ENCODE data around the gene CAB39L.
A peak's percentile ranks its signal among the peaks of the same experiment; 100 is the strongest.
"Not testable (repeated sequence)": the region's sequence is repeated elsewhere in the genome, so short reads cannot be mapped to it uniquely, and the experiment has no call there.

Gene CAB39L

DNA sequence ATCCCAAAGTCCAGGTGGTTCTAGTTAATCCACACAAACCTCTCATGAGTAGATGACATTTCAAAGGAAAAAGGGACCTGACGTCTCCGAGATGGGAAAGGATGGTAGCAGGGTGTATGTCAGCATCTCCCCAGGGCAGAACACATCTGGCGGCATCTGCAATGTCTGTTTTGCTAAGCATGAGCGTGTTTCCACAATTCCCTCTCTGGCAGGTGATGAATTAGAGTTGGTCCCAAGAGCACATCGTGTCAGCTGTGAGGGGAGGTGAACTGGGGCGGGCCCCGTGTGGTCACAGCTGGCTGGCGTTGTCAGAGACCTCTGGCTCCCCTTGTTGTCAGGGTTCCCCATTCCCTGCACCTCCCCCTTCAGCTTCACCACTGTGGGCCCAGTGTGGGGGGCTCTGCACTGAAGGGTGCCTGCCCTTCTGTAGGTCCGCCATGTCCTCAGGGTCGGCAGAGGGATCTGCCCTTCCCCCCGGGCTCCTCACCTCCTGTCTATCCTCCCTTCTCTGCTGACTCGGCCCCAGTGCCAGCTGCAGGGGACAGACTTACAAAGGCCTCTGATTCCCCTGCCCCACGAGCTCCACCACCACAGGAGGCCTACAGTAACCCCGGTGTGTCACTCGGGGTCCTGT lies 138.0 kb downstream of the CAB39L start:
- no peak for DNase-seq

DNA sequence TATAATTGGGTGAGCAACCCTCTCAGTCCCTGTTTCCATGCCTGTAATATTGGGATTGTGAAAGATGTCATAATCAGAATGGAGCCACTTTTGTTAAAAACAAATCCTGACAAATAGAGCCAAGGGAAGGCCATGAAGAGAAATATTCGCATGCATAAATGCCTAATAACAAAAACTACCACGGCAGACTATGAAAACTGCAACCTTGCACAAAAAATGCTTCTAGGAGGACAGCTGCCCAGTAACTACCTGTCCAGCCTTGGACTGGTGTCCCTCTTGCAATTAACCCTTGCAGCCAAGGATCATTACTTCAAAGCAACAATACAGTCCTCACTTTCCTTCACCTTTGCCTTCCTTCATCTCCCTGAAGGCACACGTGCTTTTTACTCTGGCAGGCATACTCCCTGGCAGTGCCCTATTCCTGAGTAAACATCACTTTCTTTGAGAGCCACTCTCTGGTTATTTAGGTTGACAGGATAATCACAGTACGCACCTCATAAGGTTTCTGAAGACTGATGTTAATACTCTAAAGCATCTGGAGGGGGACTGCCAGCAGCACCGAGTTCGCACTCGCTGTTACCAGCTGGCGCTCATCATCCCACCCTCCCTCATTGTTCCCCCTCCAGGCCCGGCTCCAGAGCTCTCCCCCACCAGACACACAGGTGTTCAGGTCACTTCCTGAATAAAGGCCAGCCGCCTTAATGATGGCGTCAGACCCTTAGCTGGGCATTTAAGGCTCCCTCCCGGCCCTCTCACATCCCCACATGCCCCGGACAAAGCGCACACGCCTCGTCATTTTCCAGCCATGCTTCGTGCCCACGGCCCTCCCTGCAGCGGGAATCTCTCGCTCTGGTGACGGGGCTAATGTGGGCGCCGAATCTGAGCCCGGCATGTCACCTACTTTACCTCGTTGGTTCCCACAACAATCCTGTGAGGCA lies 138.8 kb downstream of the CAB39L start:
- no peak for DNase-seq

DNA sequence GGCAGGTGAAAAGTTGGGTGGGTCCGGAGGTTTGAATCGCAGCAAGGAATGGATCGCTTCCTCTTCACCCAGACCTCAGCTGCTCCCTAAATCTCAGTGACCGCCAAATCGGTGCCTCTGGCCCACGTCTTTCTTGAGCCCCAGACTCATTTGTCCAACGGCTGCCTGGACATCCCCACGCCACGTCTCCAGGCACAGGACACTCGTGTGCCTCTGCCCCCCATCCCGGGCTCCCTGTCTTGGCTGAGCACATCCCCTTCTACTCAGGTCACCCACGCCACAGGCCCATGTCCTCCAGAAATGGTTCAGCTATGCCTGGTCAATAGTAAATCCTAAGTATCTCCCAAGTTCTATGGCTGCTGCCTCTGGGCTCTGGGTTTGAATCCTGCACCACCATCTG lies 139.5 kb downstream of the CAB39L start:
- DNase-seq, result no peak

DNA sequence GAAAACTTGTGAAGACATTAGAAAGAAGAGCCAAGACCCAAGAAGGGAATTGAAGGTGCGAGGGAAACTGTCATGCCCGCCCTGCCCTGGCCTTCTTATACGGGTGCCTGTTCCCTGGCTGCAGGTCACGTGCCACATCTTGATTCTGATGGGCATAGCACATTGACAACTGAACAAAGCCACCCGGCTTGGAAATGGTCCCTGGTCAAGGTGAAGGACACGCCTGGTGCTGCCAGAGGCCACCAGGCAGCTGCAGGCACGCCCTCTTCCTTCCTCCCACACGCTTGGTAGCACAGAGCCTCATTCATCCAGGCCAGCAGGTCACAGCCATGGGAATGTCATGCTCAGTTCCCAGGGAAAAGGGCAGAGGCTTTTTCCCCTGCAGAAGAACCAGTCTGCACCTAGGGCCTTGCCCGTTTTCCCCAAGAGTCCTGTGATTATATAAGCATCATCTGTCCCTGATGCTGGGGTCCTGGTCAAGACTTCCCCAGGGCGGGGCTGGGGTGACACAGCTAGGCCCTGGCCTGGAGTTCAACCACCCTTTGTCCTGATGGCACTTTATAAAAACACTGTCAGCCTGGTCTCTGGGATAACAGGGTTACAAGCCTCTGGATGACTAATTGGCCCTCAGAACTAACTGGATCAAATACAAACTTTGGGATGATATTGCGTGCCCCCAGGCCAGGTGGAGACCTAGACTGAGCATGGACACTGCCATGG lies 140.2 kb downstream of the CAB39L start:
- no peak for DNase-seq

DNA sequence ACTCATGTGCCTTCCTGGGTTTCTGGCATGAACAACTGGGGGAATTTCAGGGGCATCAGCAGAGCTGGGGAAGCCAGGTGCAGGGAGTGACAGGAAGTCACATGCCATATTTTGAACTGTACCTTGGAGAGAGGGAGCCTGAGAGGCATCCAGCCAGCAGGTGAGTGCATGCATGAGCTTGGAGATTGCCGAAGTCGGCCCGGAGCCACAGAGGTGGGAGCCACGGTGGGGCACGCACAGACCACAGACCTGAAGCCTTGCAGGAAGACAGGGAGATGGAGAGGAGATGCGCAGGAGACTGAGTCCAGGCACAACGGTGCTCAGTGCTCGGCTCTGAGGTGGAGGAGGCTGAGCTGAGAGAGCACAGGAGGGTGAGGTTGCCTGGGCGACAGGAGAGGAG lies 141.0 kb downstream of the CAB39L start:
- no peak for DNase-seq

DNA sequence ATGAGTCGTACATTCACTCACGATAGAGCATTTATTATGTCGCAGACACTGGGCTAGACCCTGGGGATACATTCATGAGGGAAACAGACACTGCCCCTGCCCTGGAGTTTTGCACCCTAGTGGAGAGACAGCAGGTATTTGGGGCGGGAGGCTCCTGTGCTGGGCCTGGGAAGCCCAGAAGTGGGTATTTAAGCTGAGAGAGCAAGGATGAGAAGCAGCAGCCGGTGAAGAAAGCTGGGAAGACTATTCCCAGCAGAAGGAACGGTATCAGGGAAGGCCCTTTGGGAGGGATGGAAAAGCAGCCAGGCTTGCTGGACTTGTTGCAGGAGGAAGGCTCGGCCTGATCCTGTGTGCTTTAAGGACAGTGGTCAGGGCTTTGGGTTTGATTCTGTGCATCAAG lies 141.6 kb downstream of the CAB39L start:
- no peak for DNase-seq

DNA sequence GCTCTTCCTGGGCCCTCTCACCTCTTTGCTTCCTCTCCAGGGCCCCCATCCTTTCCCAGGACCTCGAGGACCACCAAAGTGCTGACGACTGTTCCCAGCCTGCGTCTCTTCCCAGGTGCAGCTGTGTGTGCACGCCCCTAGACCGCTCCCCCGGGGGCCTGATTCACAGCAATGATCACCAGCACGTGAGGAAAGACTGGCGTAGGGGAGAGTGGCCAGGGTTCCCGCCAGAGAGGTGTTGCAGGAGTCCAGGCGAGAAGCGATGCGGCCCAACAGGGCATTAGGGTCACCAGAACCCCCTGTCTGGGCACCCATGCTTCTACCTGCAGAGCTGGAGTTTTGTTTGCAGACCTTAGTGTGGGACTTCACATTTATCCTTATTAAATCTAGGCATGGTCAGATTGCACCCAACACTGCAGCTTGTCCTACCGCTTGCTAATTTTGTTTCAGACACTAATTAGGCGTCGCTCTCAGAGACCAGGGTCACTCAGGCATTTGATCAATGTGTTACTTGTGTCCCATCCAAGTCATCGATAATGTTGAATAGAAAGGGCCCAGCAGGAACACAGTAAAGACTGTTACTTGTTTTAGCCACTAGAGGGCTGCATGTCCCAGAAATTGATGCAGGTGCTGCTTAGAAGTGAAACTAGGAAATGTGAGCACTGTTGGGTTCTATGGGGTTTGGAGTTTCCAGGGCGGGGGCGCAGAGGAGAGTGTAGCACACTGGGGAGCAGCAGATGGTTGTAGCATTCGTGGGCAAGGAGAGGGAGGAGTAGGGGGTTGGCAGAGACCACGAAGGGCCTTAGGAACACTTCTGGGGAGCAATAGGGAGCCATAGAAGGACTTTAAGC lies 142.9 kb downstream of the CAB39L start:
- peak; percentile 77 for DNase-seq

DNA sequence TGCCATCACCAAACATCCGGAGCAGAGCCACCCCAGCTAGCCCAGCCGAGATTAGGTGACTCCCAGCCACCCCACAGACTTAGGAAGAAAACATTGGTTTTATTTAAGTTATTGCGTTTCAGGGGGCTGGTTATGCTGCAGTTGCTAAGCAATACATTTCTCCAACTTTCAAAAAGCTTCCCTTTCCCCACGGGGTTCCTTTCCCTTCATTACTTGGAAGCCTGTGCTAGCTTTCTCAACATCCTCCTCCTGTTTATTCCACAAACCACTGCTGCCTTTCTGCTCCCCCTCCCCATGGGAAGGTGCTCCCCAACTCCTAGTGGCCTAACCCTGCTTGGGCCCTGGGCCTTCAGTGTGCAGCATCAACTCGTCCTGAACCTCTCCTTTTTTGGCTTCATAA lies 143.6 kb downstream of the CAB39L start:
- DNase-seq, result no peak

DNA sequence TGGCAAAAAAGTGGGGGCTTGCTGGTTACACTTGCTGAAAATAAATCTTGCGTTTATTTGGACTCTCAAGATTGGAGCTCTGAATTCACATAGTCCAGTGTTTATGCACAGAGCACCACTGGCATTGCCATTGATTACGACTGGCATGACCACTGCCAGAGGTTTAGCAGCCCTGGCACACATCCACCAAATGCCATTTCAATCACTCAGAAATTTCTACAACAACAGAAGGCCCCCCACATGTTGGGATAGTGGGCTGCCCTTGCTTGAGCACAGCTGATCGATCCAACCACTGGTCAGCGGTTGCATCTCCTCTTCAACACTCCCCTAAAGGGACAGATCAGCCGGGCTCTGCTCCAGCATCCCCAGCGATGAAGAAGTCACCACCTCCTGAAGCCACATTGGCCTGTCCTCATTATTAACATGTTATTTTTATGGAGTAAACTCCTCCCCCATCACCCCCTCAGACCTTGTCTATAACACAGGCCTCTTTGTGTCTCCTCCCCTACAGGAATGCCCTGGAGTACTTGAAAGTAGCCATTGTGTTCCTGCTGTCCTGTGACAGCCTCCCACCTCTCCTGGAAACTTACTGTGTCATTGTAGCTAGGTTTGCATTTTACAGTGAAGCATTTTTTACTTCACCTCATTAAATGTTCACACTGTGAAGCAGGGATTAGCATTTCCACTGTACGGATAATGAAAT lies 144.8 kb downstream of the CAB39L start:
- DNase-seq, result no peak

DNA sequence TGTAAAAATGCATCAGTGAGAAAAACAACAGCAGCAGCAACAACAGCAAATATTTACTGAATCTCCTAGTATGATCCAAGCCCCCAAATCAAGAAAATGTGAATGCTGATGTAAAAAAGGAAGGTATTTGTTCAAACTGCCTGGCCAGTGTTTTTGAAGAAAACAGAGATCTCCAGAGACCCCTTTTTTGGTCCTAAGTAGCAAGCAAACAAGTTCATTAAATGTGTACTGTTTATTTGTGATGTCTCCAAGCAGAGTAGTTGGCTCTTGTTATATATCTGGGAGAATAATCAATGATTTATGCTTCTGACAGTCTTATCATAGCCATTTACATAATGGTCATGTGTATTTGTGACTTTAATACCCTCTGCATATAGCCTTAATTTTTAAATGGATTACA lies 145.4 kb downstream of the CAB39L start:
- DNase-seq, result no peak

DNA sequence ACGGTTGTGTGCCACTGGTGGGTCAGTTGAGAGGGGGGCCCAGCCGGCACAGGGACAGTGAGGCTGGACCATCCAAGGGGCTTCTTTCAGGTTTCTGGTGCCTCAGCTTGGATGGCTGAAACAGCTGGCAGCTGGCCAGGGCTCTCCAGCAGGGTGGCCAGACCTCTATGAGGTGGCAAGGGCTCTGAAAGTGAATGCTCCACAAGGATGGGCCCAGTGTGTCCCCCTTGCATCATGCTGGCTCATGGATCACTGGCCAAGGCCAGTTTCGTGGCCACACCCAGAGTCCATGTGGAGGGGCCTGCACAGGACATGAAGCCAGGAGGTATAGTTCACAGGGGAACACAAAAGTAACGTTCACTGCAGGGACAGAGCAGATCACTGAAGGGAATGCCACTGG lies 146.5 kb downstream of the CAB39L start:
- no peak for DNase-seq

DNA sequence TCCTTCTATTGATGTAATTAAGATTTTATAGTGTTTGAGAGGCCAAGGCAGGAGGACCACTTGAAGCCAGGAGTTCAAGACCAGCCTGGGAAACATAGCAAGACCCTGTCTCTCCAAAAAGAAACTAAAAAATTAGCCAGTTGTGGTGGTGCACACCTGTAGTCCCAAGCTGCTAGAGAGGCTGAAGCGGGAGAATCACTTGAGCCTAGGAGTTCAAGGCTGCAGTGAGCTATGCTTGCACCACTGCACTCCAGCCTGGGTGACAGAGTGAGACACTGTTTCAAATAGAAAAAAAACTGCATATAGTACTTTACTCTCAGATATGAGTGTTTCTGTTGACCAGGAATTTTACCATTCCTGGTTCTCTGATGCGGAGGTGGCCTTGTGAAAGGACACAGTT lies 147.2 kb downstream of the CAB39L start:
- no peak for DNase-seq

DNA sequence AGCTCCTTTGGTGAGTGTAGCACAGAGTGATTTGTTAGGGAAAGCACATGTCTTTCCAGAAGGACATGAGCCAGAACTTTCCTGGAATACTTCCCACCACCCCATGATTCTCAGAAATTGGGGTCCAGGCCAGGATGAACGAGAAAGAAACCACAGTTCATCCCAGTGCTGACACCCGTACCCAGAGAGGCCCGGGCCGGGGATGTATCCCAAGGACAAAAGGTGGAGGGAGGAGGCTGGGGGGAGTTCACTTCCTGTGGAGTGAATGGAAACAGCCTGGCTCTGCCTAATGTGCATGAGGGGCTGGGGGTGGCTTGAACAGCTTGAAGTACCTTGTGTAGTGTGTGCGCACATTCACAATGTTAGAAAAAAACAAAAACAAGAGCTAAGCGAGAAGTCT lies 148.6 kb downstream of the CAB39L start:
- DNase-seq, result no peak

DNA sequence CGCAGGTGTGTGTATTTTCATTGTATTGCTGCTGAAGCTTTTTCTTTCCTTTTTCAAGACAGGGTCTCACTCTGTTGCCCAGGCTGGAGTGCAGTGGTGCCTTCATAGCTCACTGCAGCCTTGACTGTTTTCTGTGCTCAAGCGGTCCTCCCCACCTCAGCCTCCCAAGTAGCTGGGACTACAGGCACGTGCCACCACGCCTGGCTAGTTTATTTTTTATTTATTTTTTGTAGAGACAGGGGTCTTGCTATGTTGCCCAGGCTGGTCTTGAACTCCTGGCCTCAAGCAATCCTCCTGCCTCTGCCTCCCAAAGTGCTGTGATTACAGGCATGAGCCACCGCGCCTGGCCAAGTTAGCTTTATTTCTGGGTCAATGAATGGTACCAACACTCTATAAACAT lies 149.1 kb downstream of the CAB39L start:
- not testable (repeated sequence) for DNase-seq

DNA sequence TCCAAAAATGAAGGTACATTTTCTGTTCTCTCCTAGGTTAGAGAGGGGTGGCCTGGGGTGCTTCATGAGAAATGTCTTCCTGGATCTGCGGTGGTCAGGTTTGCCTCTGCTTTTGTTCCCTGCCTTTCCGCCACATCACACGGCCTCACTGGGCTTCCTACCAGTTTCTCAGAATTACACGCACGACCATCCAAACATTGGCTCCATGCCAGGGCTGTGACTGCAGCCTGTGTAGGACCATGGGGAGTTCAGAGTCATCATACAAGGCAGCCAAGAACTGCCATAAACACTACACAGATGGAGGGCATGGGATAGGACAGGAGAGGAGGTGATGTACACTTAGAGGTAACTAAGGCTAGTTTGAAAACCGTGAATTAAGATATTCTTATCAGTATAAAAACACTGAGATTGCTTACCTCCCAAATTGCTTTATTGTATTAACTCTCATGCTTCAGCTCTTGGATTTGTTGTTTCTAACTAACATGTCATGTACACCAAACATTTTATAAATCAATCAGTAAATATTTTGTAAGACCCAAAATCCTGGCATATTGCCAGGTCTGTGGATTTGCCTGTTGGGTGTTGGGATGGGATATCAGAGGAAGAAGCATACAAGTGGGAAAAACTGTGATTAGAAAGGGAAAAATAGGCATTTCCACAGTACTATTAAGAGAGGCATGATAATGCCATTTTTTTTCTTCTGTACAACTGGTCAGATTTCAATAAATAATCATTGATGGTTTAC lies 150.9 kb downstream of the CAB39L start:
- peak; percentile 59 for DNase-seq

DNA sequence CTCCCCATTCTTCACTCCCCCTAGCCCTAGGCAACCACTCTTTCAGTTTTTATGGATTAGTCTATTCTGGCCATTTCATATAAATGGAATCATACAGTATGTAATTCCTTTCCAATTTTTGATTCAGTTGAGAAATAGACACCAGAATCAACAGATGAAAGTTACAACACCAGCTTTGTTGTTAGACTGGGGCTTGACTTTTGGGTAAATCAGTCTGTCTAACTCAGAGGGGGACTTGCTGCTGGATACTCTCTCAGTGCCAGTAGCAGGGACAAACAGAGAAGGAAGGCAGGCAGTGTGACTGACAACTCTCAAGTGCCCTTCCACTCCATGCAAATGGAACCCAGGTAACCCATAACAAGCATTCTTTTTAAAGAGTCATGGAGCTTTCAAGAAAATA lies 155.4 kb downstream of the CAB39L start:
- DNase-seq, result no peak

DNA sequence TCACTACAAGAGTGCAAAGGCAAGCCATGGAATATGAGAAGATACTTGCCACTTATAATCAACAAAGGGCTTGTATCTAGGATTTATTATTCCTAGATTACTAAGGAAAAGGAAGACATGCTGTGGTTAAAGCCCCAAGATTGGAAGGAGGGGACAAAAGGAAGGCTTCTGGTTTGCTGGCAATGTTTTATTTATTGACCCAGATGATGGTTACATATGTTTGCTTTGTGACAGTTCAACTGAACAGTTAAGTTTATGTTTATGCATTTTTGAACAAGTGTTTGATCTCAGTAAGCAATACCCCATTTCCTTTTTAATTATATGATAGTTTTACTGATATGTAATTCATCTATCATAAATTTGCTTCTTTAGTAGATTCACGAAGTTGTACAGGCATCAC lies 155.9 kb downstream of the CAB39L start:
- DNase-seq, result no peak

DNA sequence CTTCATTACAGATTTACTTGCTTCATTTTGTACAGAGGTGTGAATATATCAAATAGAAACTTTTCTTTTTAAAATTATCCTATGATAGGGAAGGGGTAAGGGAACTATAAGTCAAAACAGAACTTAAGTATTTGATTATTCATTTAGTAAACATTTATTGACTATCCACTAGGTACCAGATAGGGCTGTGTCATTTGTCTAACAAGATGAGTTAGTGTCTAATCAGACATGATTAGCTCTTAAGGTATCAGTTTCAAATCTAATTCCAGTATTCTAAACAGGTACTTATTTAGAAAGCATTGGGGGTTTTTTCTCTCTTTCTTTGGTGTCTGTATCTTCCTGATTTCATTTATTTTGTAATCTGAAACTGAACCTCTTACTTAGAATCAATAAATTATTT lies 164.0 kb downstream of the CAB39L start:
- no peak for DNase-seq

DNA sequence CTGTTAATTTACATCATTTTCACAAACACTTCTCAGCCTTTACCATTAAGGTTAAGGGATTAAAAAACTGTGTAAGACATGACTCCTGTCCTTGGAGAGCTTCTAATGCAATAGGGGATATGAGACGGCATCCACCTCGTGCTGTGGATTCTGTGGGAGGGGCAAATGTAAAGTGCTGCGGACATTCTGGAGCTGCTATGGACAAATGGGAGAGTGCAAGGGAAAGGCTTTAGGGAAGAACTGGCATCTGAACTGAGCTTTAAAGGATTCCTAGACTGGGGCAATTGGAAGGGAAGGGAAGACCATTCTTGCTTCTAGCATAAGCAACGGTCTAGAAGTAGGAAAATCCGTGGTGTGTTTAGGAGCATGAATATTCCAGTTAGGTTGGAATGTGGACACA lies 164.8 kb downstream of the CAB39L start:
- DNase-seq, result no peak

DNA sequence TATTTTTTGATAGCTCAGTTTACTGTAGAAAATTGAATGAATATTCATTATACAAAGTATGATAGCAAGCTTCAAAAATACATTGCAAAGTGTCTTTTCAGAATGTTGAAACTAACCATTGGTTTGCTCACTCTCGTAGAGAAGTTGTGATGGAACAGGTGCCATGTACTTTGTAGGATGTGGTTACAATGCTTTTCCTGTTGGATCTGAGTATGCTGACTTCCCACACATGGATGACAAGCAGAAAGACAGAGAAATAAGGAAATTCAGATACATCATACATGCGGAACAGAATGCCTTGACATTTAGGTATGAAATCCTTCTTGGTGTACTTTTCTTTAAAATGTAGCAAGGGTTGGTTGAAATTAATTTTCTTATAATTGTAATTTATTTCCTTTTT lies 165.7 kb downstream of the CAB39L start:
- DNase-seq, result no peak

DNA sequence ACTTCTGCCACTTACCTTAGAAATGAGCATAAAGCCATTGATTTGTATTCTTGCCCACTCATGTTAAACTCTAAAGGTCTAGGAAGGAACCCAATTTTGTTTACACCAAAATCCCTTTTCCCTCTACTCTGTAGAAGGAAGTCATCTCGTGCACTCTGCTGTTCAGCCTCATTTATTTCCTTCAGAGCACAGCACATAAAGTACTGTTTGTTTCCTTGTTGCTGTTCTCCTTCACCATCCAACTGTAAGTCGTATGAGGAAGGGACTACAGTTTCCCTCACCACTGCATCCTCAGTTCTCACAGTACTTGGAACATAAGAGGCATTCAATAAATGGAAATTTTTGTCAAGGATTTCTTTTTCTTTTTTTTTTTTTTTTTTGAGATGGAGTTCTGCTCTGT lies 171.6 kb downstream of the CAB39L start:
- DNase-seq, result no peak

DNA sequence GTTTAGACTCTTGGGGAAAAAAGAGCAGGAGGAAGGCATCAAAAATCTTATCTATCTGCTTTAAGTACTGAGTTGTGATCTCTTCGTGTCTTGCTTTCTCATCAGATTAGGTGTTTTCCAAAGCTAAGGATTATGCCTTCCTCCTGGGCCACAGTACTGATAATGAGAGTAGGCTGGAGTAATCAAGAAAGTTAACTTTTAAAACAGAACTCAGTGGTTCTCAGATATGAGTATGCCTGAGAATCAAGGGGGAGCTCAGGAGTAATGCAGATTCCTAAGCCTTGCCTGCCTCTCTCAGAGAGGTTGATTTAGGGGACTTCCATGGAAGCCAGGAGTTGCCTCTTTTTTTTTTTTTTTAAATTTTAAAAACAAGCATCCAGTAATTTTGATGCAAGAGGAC lies 172.6 kb downstream of the CAB39L start:
- no peak for DNase-seq
